Ishikawa (cell line): Measurements from ENCODE around the gene RETN.

Experiments
- CEBPB ChIP-seq: IDR thresholded peaks from 2 replicates; pipeline ENCODE4 v1.6.1; 2012
- CREB1 ChIP-seq: IDR thresholded peaks from 2 replicates; pipeline ENCODE4 v1.6.1; 2012; ENCODE audit warnings: low read depth
- EGR1 ChIP-seq: IDR thresholded peaks from 2 replicates; pipeline ENCODE4 v1.6.1; 2012
- EP300 ChIP-seq: IDR thresholded peaks from 2 replicates; pipeline ENCODE4 v1.6.1; 2012; ENCODE audit warnings: borderline replicate concordance
- FOXM1 ChIP-seq: IDR thresholded peaks from 2 replicates; pipeline ENCODE4 v1.6.1; 2012; ENCODE audit warnings: low read depth, borderline replicate concordance
- NFIC ChIP-seq: IDR thresholded peaks from 2 replicates; pipeline ENCODE4 v1.6.1; 2012
- RAD21 ChIP-seq: IDR thresholded peaks from 2 replicates; pipeline ENCODE4 v1.6.1; 2012; ENCODE audit warnings: low read depth
- REST ChIP-seq: IDR thresholded peaks from 2 replicates; pipeline ENCODE4 v1.6.1; 2012; ENCODE audit warnings: low read depth, mild to moderate bottlenecking
- TAF1 ChIP-seq: IDR thresholded peaks from 2 replicates; pipeline ENCODE4 v1.6.1; 2012; ENCODE audit warnings: low read depth, mild to moderate bottlenecking
- TCF12 ChIP-seq: IDR thresholded peaks from 2 replicates; pipeline ENCODE4 v1.6.1; 2012; ENCODE audit warnings: low read depth
- TEAD4 ChIP-seq: IDR thresholded peaks from 2 replicates; pipeline ENCODE4 v1.6.1; 2012
- USF1 ChIP-seq: IDR thresholded peaks from 2 replicates; pipeline ENCODE4 v1.6.1; 2012
- YY1 ChIP-seq: IDR thresholded peaks from 2 replicates; pipeline ENCODE4 v1.6.1; 2012; ENCODE audit warnings: low read depth
- ZBTB7A ChIP-seq: IDR thresholded peaks from 2 replicates; pipeline ENCODE4 v1.6.1; 2012; ENCODE audit warnings: low read depth
- TF ChIP-seq, protein P1 (sequence below): IDR thresholded peaks from 2 replicates; pipeline ENCODE4 v1.6.1; 2012

RETN gene

GRCh38 chr19:7661744-7662538, 6.9 kb upstream of the RETN start:
- TF ChIP-seq TEAD4 (no peak), FOXM1 (no peak), CEBPB (no peak)

- TF ChIP-seq CEBPB (no peak), TCF12 (no peak), CREB1 (no peak), EGR1 (no peak), EP300 (no peak), RAD21 (no peak), TAF1 (no peak)
Observed at GRCh38 chr19:7662657-7663056, 6.2 kb upstream of the RETN start.

GRCh38 chr19:7663706-7664105, 5.1 kb upstream of the RETN start:
- TF ChIP-seq CEBPB, result no peak
- TF ChIP-seq EGR1, result no peak
- no peak for TF ChIP-seq TCF12
- TF ChIP-seq CREB1, result no peak
- TF ChIP-seq FOXM1, result no peak
- no peak for TF ChIP-seq YY1
- TF ChIP-seq REST, result no peak
- TF ChIP-seq, protein P1, sequence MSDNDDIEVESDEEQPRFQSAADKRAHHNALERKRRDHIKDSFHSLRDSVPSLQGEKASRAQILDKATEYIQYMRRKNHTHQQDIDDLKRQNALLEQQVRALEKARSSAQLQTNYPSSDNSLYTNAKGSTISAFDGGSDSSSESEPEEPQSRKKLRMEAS, result no peak
- TF ChIP-seq TAF1, result no peak
- TF ChIP-seq ZBTB7A, result no peak
- TF ChIP-seq NFIC, result no peak
- no peak for TF ChIP-seq TEAD4
- no peak for TF ChIP-seq EP300
- no peak for TF ChIP-seq USF1
- no peak for TF ChIP-seq RAD21

GRCh38 chr19:7665076-7665475, 3.8 kb upstream of the RETN start:
- no peak for TF ChIP-seq YY1
- TF ChIP-seq, protein P1, result no peak
- no peak for TF ChIP-seq USF1
- TF ChIP-seq EGR1, result no peak
- TF ChIP-seq ZBTB7A, result no peak
- no peak for TF ChIP-seq FOXM1
- TF ChIP-seq CREB1, result no peak
- TF ChIP-seq NFIC, result no peak
- TF ChIP-seq TAF1, result no peak
- no peak for TF ChIP-seq TCF12
- no peak for TF ChIP-seq TEAD4
- no peak for TF ChIP-seq CEBPB

- TF ChIP-seq, protein P1, result no peak
- no peak for TF ChIP-seq REST
Observed at GRCh38 chr19:7669641-7670040, 792 bp downstream of the RETN start.

- TF ChIP-seq YY1 (no peak), USF1 (no peak), NFIC (no peak), CEBPB (no peak), TAF1 (no peak), FOXM1 (no peak)
- TF ChIP-seq, protein P1, result peak; percentile 56; the same call in 1 of the 2 replicates
Observed at GRCh38 chr19:7670150-7670783, 1.4 kb downstream of the RETN start.
